Measurements from ENCODE around the gene RGL4.

RGL4 gene

GRCh38 chr22:23691748-23692423 is 1.1 kb downstream of the RGL4 start:
- H3K4me3 ChIP-seq (ENCODE audit: low read depth, low read length): no peak overlapping the region
- TF ChIP-seq CTCF (IDR thresholded peaks at IDR 0.05; ENCODE audit: borderline replicate concordance, insufficient read depth, low read depth, low read length): no peak

- H3K4me3 ChIP-seq (ENCODE audit: low read depth, low read length): no peak overlapping the region
- TF ChIP-seq CTCF (IDR thresholded peaks at IDR 0.05; ENCODE audit: borderline replicate concordance, insufficient read depth, low read depth, low read length): no peak
Measured at GRCh38 chr22:23692598-23693291, 1.9 kb downstream of the RGL4 start.

- no peak for TF ChIP-seq CTCF (IDR thresholded peaks at IDR 0.05; ENCODE audit: borderline replicate concordance, insufficient read depth, low read depth, low read length)
- no peak overlapping the region for H3K4me3 ChIP-seq (ENCODE audit: low read depth, low read length)
Measured at GRCh38 chr22:23693979-23694680, 3.3 kb downstream of the RGL4 start.

GRCh38 chr22:23695141-23695540 is 4.3 kb downstream of the RGL4 start:
- no peak for TF ChIP-seq CTCF (IDR thresholded peaks at IDR 0.05; ENCODE audit: borderline replicate concordance, insufficient read depth, low read depth, low read length)
- H3K4me3 ChIP-seq (ENCODE audit: low read depth, low read length): no peak overlapping the region

GRCh38 chr22:23695571-23696325 is 4.9 kb downstream of the RGL4 start:
- TF ChIP-seq CTCF (IDR thresholded peaks at IDR 0.05; ENCODE audit: borderline replicate concordance, insufficient read depth, low read depth, low read length): no peak
- peak overlapping the region; percentile 10 for H3K4me3 ChIP-seq (ENCODE audit: low read depth, low read length)

GRCh38 chr22:23696326-23696851 is 5.6 kb downstream of the RGL4 start:
- TF ChIP-seq CTCF (IDR thresholded peaks at IDR 0.05; ENCODE audit: borderline replicate concordance, insufficient read depth, low read depth, low read length): no peak
- peak overlapping the region; percentile 11 for H3K4me3 ChIP-seq (ENCODE audit: low read depth, low read length)
